ENCODE results near the gene MEI4. TPM values are rescaled to one million over a fixed set of nuclear protein-coding genes. Genes with fewer than 3 reads are reported as not detected.

Gene MEI4
- total RNA-seq, 1 experiment from 2014 or later = not detected

DNA sequence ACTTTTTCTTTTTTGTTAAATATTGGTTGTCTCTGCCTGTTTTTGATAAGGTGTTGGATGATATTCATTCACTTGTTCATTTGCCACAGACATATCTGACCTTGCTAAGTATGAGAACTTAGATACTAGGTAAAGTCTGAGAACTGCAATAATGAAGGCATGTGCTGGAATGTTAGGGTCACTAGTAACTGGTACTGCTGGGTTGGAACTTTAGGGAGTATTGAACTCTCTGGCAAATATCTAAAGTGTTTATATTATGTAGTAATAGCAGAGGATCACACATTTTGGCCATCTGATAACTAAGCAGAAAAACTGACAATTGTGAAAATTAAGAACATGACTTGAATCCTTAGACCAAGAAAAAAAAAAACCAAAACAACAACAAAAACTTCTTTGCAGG lies 162.7 kb downstream of the MEI4 start:
- Histone ChIP-seq H3K79me2 (ENCODE audit: insufficient read depth, low read length) (no peaks in the 10 kb centered on the region), H3K4me3 (replicated peaks in 1 of 2; ENCODE audit: low read depth in 1 of 2, low read length in 2 of 2) (no peak overlapping the region), H3K4me2 (ENCODE audit: low read length) (no peak overlapping the region), H3K9me2 (ENCODE audit: insufficient read depth) (no peaks in the 10 kb centered on the region), H3K36me3 (ENCODE audit: control insufficient read depth in 1 of 2, insufficient read depth in 2 of 2, low read length in 2 of 2) (no peaks in the 10 kb centered on the region), H2AFZ (ENCODE audit: low read depth, low read length, poor library complexity, severe bottlenecking) (no peak overlapping the region), H3K27ac (ENCODE audit: low read depth, low read length) (no peak overlapping the region), H3K27me3 (ENCODE audit: insufficient read depth, low read length) (no peaks in the 10 kb centered on the region), H3K9me3 (ENCODE audit: control insufficient read depth in 1 of 2, insufficient read depth in 1 of 2, low read depth in 1 of 2, low read length in 2 of 2) (no peaks in the 10 kb centered on the region), H3K4me1 (ENCODE audit: control insufficient read depth in 1 of 2, insufficient read depth in 2 of 2, low read length in 2 of 2) (no peaks in the 10 kb centered on the region), H4K20me1 (ENCODE audit: insufficient read depth) (no peaks in the 10 kb centered on the region), H3K9ac (ENCODE audit: low read length) (no peak overlapping the region)
- DNase-seq (ENCODE audit: low read depth, low spot score) (no peak), ATAC-seq (no peak)
- CTCF ChIA-PET = no interaction called here
- BruUV-seq (replicated peaks) = no TSS peak
- intact Hi-C loops (cut with micrococcal nuclease) = no loop called here
- POLR2A ChIA-PET = no interaction called here
- TF ChIP-seq EZH2phosphoT487 (IDR thresholded peaks at IDR 0.05; ENCODE audit: borderline replicate concordance) (no peak), RAD21 (IDR thresholded peaks at IDR 0.05; ENCODE audit: low read depth) (no peak), JUND (IDR thresholded peaks at IDR 0.05) (no peak), EGR1 (IDR thresholded peaks at IDR 0.05; ENCODE audit: low read depth) (no peak), SP1 (IDR thresholded peaks at IDR 0.05; ENCODE audit: low read depth) (no peak)
- TF ChIP-seq, protein P1, sequence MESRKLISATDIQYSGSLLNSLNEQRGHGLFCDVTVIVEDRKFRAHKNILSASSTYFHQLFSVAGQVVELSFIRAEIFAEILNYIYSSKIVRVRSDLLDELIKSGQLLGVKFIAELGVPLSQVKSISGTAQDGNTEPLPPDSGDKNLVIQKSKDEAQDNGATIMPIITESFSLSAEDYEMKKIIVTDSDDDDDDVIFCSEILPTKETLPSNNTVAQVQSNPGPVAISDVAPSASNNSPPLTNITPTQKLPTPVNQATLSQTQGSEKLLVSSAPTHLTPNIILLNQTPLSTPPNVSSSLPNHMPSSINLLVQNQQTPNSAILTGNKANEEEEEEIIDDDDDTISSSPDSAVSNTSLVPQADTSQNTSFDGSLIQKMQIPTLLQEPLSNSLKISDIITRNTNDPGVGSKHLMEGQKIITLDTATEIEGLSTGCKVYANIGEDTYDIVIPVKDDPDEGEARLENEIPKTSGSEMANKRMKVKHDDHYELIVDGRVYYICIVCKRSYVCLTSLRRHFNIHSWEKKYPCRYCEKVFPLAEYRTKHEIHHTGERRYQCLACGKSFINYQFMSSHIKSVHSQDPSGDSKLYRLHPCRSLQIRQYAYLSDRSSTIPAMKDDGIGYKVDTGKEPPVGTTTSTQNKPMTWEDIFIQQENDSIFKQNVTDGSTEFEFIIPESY (IDR thresholded peaks at IDR 0.05; ENCODE audit: extremely low read depth, insufficient replicate concordance, low read length) = no peak
- RAD21 ChIA-PET (ENCODE audit: low non-redundant PET in 1 of 2, low total read pairs in 2 of 2, uncharacterized antibody in 2 of 2, unreplicated experiment in 2 of 2) = no interaction called here

DNA sequence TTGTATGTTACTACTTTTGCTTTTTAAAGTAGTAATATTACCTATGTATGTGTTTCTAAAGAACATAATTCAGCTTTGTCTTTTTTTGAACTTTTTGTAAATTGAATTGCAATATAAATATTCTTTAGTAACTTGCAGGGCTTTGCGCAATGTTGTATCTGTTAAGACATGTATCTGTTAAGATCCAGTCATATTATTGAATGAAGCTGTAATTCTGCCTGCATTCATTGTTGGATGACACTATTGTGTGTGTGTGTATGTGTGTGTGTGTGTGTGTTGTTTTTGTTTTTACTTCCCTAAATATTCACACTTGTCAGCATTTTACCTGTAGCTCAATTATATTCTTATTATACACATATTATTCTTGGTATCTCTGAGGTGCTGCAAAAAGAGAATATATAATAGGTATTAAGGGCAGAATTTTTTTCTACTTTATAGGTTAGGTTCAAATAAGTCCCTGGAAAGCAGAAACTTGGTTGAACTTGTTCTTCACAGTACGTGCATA lies 164.0 kb downstream of the MEI4 start:
- Histone ChIP-seq H3K9me3 (ENCODE audit: control insufficient read depth in 1 of 2, insufficient read depth in 1 of 2, low read depth in 1 of 2, low read length in 2 of 2) (no peaks in the 10 kb centered on the region), H3K27me3 (ENCODE audit: insufficient read depth, low read length) (no peaks in the 10 kb centered on the region), H3K36me3 (ENCODE audit: control insufficient read depth in 1 of 2, insufficient read depth in 2 of 2, low read length in 2 of 2) (no peaks in the 10 kb centered on the region), H3K4me3 (replicated peaks in 1 of 2; ENCODE audit: low read depth in 1 of 2, low read length in 2 of 2) (no peak overlapping the region), H3K4me1 (ENCODE audit: control insufficient read depth in 1 of 2, insufficient read depth in 2 of 2, low read length in 2 of 2) (no peaks in the 10 kb centered on the region), H2AFZ (ENCODE audit: low read depth, low read length, poor library complexity, severe bottlenecking) (no peak overlapping the region), H3K9me2 (ENCODE audit: insufficient read depth) (no peaks in the 10 kb centered on the region), H3K4me2 (ENCODE audit: low read length) (no peak overlapping the region), H3K27ac (ENCODE audit: low read depth, low read length) (no peak overlapping the region), H3K9ac (ENCODE audit: low read length) (no peak overlapping the region), H3K79me2 (ENCODE audit: insufficient read depth, low read length) (no peaks in the 10 kb centered on the region), H4K20me1 (ENCODE audit: insufficient read depth) (no peaks in the 10 kb centered on the region)
- DNase-seq (ENCODE audit: low read depth, low spot score) (no peak), ATAC-seq (no peak)
- intact Hi-C loops (cut with micrococcal nuclease) = no loop called here
- BruUV-seq (replicated peaks) = no TSS peak
- CTCF ChIA-PET = no interaction called here
- RAD21 ChIA-PET (ENCODE audit: low non-redundant PET in 1 of 2, low total read pairs in 2 of 2, uncharacterized antibody in 2 of 2, unreplicated experiment in 2 of 2) = no interaction called here
- POLR2A ChIA-PET = no interaction called here
- no peak for TF ChIP-seq EGR1 (IDR thresholded peaks at IDR 0.05; ENCODE audit: low read depth)
- TF ChIP-seq, protein P1 (IDR thresholded peaks at IDR 0.05; ENCODE audit: extremely low read depth, insufficient replicate concordance, low read length) = no peak
- no peak for TF ChIP-seq YY1 (IDR thresholded peaks at IDR 0.05; ENCODE audit: extremely low read depth, insufficient replicate concordance, low read depth, low read length)
- no peak for TF ChIP-seq ZFX (IDR thresholded peaks at IDR 0.05)
- TF ChIP-seq POLR2AphosphoS5 (IDR thresholded peaks at IDR 0.05; ENCODE audit: low read depth, low read length) = no peak
- TF ChIP-seq JUND (IDR thresholded peaks at IDR 0.05) = no peak
- TF ChIP-seq, protein P2, sequence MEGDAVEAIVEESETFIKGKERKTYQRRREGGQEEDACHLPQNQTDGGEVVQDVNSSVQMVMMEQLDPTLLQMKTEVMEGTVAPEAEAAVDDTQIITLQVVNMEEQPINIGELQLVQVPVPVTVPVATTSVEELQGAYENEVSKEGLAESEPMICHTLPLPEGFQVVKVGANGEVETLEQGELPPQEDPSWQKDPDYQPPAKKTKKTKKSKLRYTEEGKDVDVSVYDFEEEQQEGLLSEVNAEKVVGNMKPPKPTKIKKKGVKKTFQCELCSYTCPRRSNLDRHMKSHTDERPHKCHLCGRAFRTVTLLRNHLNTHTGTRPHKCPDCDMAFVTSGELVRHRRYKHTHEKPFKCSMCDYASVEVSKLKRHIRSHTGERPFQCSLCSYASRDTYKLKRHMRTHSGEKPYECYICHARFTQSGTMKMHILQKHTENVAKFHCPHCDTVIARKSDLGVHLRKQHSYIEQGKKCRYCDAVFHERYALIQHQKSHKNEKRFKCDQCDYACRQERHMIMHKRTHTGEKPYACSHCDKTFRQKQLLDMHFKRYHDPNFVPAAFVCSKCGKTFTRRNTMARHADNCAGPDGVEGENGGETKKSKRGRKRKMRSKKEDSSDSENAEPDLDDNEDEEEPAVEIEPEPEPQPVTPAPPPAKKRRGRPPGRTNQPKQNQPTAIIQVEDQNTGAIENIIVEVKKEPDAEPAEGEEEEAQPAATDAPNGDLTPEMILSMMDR (IDR thresholded peaks at IDR 0.05 in 2 of 3, conservative IDR thresholded peaks at IDR 0.05 in 1 of 3; ENCODE audit: borderline replicate concordance in 1 of 3, insufficient read depth in 1 of 3, low read depth in 2 of 3, low read length in 2 of 3) = no peak
- TF ChIP-seq ZNF274 (IDR thresholded peaks at IDR 0.05; ENCODE audit: low read depth, low read length) = no peak
- no peak for TF ChIP-seq RAD21 (IDR thresholded peaks at IDR 0.05; ENCODE audit: low read depth)
- TF ChIP-seq SP1 (IDR thresholded peaks at IDR 0.05; ENCODE audit: low read depth) = no peak
- TF ChIP-seq, protein P3, sequence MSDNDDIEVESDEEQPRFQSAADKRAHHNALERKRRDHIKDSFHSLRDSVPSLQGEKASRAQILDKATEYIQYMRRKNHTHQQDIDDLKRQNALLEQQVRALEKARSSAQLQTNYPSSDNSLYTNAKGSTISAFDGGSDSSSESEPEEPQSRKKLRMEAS (IDR thresholded peaks at IDR 0.05) = no peak
- no peak for TF ChIP-seq CEBPB (IDR thresholded peaks at IDR 0.05; ENCODE audit: low read depth)
- TF ChIP-seq POLR2A (IDR thresholded peaks at IDR 0.05; ENCODE audit: borderline replicate concordance, extremely low read depth, insufficient read depth, insufficient read length) = no peak

Data from HCT116 (cell line).